NCI-H524 treated with DMSO at 0.1 percent for 48 hours (cell line): ENCODE results near the gene CLIC5.
"Not testable (repeated sequence)": the region's sequence is repeated elsewhere in the genome, so short reads cannot be mapped to it uniquely, and the experiment has no call there.

Experiments
- DNase-seq: peaks from one replicate; lab custom pipeline; 2025; lab: John Stamatoyannopoulos, UW

Gene CLIC5

GRCh38 chr6:45927421-45928320 lies 88.0 kb downstream of the CLIC5 start:
- DNase-seq = no peak

- DNase-seq = not testable (repeated sequence)
These were observed 89.2 kb downstream of the CLIC5 start for GRCh38 chr6:45926423-45926822.

GRCh38 chr6:45924763-45925342 lies 90.8 kb downstream of the CLIC5 start:
- no peak for DNase-seq

GRCh38 chr6:45923831-45924391 lies 91.7 kb downstream of the CLIC5 start:
- no peak for DNase-seq

GRCh38 chr6:45922728-45923351 lies 92.8 kb downstream of the CLIC5 start:
- DNase-seq = no peak

- DNase-seq = no peak
These were observed 93.9 kb downstream of the CLIC5 start for GRCh38 chr6:45921691-45922281.

GRCh38 chr6:45920819-45921511 lies 94.7 kb downstream of the CLIC5 start:
- DNase-seq = no peak

GRCh38 chr6:45917439-45917838 lies 98.2 kb downstream of the CLIC5 start:
- DNase-seq = no peak

- no peak for DNase-seq
These were observed 99.0 kb downstream of the CLIC5 start for GRCh38 chr6:45916692-45917091.

- DNase-seq = no peak
These were observed 99.7 kb downstream of the CLIC5 start for GRCh38 chr6:45915780-45916468.

- DNase-seq = no peak
These were observed 104.0 kb downstream of the CLIC5 start for GRCh38 chr6:45911691-45912090.

- DNase-seq = no peak
These were observed 111.7 kb downstream of the CLIC5 start for GRCh38 chr6:45903959-45904358.

- DNase-seq = no peak
These were observed 112.7 kb downstream of the CLIC5 start for GRCh38 chr6:45902984-45903383.

GRCh38 chr6:45901767-45902650 lies 113.7 kb downstream of the CLIC5 start:
- no peak for DNase-seq

- no peak for DNase-seq
These were observed 114.6 kb downstream of the CLIC5 start for GRCh38 chr6:45900808-45901752.

GRCh38 chr6:45899683-45899946 lies 116.0 kb downstream of the CLIC5 start:
- no peak for DNase-seq

GRCh38 chr6:45898941-45899682 lies 116.5 kb downstream of the CLIC5 start:
- no peak for DNase-seq

- DNase-seq = no peak
These were observed 118.7 kb downstream of the CLIC5 start for GRCh38 chr6:45896783-45897441.
